GM21515 (cell line): Measurements from ENCODE around the gene PRKD1.
"Not testable (repeated sequence)": the region's sequence is repeated elsewhere in the genome, so short reads cannot be mapped to it uniquely, and the experiment has no call there.

Experiments
- ATAC-seq: cut with Tn5 transposase; IDR thresholded peaks from one replicate; pipeline ENCODE4 v1.9.1; 2021; ENCODE audit not compliant: unreplicated experiment

PRKD1 gene

GRCh38 chr14:29900609-29901350 lies 26.9 kb downstream of the PRKD1 start:
- ATAC-seq, result no peak

GRCh38 chr14:29898470-29898869 lies 29.2 kb downstream of the PRKD1 start:
- no peak for ATAC-seq

- no peak for ATAC-seq
Measured at GRCh38 chr14:29897181-29897580, 30.5 kb downstream of the PRKD1 start.

GRCh38 chr14:29896354-29896821 lies 31.3 kb downstream of the PRKD1 start:
- ATAC-seq, result no peak

GRCh38 chr14:29895591-29896083 lies 32.0 kb downstream of the PRKD1 start:
- no peak for ATAC-seq

- no peak for ATAC-seq
Measured at GRCh38 chr14:29893989-29894388, 33.7 kb downstream of the PRKD1 start.

- no peak for ATAC-seq
Measured at GRCh38 chr14:29892327-29892726, 35.3 kb downstream of the PRKD1 start.

- no peak for ATAC-seq
Measured at GRCh38 chr14:29885988-29886387, 41.7 kb downstream of the PRKD1 start.

GRCh38 chr14:29868000-29868399 lies 59.6 kb downstream of the PRKD1 start:
- no peak for ATAC-seq

GRCh38 chr14:29865299-29865698 lies 62.3 kb downstream of the PRKD1 start:
- ATAC-seq, result no peak

- no peak for ATAC-seq
Measured at GRCh38 chr14:29861996-29862395, 65.7 kb downstream of the PRKD1 start.

GRCh38 chr14:29858299-29858698 lies 69.3 kb downstream of the PRKD1 start:
- peak; percentile 95 for ATAC-seq

GRCh38 chr14:29857551-29857950 lies 70.1 kb downstream of the PRKD1 start:
- peak; percentile 71 for ATAC-seq

- no peak for ATAC-seq
Measured at GRCh38 chr14:29856516-29856915, 71.1 kb downstream of the PRKD1 start.

GRCh38 chr14:29853691-29854090 lies 74.0 kb downstream of the PRKD1 start:
- ATAC-seq, result not testable (repeated sequence)

- ATAC-seq, result no peak
Measured at GRCh38 chr14:29853272-29853671, 74.4 kb downstream of the PRKD1 start.

GRCh38 chr14:29851397-29851796 lies 76.2 kb downstream of the PRKD1 start:
- ATAC-seq, result no peak

GRCh38 chr14:29847056-29847380 lies 80.6 kb downstream of the PRKD1 start:
- no peak for ATAC-seq

- ATAC-seq, result no peak
Measured at GRCh38 chr14:29846339-29847055, 81.2 kb downstream of the PRKD1 start.

- ATAC-seq, result no peak
Measured at GRCh38 chr14:29843981-29844380, 83.7 kb downstream of the PRKD1 start.

- no peak for ATAC-seq
Measured at GRCh38 chr14:29842228-29842627, 85.4 kb downstream of the PRKD1 start.

GRCh38 chr14:29840369-29840892 lies 87.2 kb downstream of the PRKD1 start:
- ATAC-seq, result not testable (repeated sequence)
